Naive thymus-derived CD4-positive, alpha-beta T cell (primary cell): ENCODE measurements around the gene NEK9. TPM values are rescaled to one million over a fixed set of nuclear protein-coding genes. Genes with fewer than 3 reads are reported as not detected.

Experiments used
- ATAC-seq: fragments of 150-1000 bp; cut with Tn5 transposase; 2 replicates; pipeline ENCODE4 v1.10.0; 2021; ENCODE audit warnings: mild to moderate bottlenecking, moderate library complexity
- CTCF ChIA-PET: fragments of 350-600 bp; sonication (Branson Sonifier 250); formaldehyde crosslinking; loops from one replicate; lab custom pipeline; 2021; ENCODE audit warnings: antibody characterized with exemption; lab: Charles Lee
- POLR2A ChIA-PET: fragments of 350-600 bp; sonication (Branson Sonifier 250); formaldehyde crosslinking; loops from one replicate; lab custom pipeline; 2021; ENCODE audit warnings: antibody characterized with exemption, inconsistent platforms; lab: Charles Lee
- DNase-seq, 9 donors: peaks; one replicate each; pipeline versions ENCODE4 v3.0.0 to v3.0.0-alpha.2; 2020 to 2022; ENCODE audit warnings: mixed read lengths in 1 of 9
- H3K27ac ChIP-seq: one replicate; pipeline ENCODE4 v1.7.0; 2013; ENCODE audit warnings: mild to moderate bottlenecking, low read depth, low read length, moderate library complexity
- H3K27me3 ChIP-seq, 2 donors: one replicate each; pipeline ENCODE4 v1.7.0; 2013; ENCODE audit warnings: low read length in 2 of 2, mild to moderate bottlenecking in 2 of 2, moderate library complexity in 2 of 2; ENCODE audit not compliant: control insufficient read depth in 2 of 2, insufficient read depth in 2 of 2
- H3K36me3 ChIP-seq, 3 experiments: 1 replicate in 2 of 3; 2 replicates in 1 of 3; pipeline ENCODE4 v1.7.0; 2013; ENCODE audit warnings: low read length in 3 of 3, mild to moderate bottlenecking in 3 of 3, moderate library complexity in 1 of 3; ENCODE audit not compliant: insufficient read depth in 3 of 3, control insufficient read depth in 2 of 3
- H3K4me1 ChIP-seq, 2 donors: one replicate each; pipeline ENCODE4 v1.7.0; 2013; ENCODE audit warnings: low read length in 2 of 2, mild to moderate bottlenecking in 2 of 2, moderate library complexity in 1 of 2; ENCODE audit not compliant: control insufficient read depth in 2 of 2, insufficient read depth in 2 of 2
- H3K4me3 ChIP-seq: 2 replicates; pipeline ENCODE4 v1.7.0; 2013; ENCODE audit warnings: mild to moderate bottlenecking, low read length
- H3K9me3 ChIP-seq, 3 experiments: 1 replicate in 2 of 3; 2 replicates in 1 of 3; pipeline ENCODE4 v1.7.0; 2013; ENCODE audit warnings: low read length in 3 of 3; ENCODE audit not compliant: control insufficient read depth in 2 of 3
- H3K27ac Mint-ChIP-seq, 9 donors: one replicate each; pipeline ENCODE4 v1.8.0; 2020 to 2022; ENCODE audit warnings: mixed read lengths in 9 of 9, mild to moderate bottlenecking in 8 of 9, moderate library complexity in 5 of 9, inconsistent platforms in 2 of 9
- H3K27me3 Mint-ChIP-seq, 5 donors: one replicate each; pipeline ENCODE4 v1.8.0; 2021 to 2022; ENCODE audit warnings: mixed read lengths in 5 of 5, mild to moderate bottlenecking in 1 of 5
- H3K36me3 Mint-ChIP-seq, 5 donors: one replicate each; pipeline ENCODE4 v1.8.0; 2020 to 2022; ENCODE audit warnings: mixed read lengths in 5 of 5, mild to moderate bottlenecking in 3 of 5, inconsistent platforms in 1 of 5
- H3K4me1 Mint-ChIP-seq, 7 donors: one replicate each; pipeline ENCODE4 v1.8.0; 2020 to 2022; ENCODE audit warnings: mixed read lengths in 7 of 7, mild to moderate bottlenecking in 3 of 7, inconsistent platforms in 1 of 7
- H3K4me3 Mint-ChIP-seq, 10 donors: one replicate each; pipeline ENCODE4 v1.8.0; 2020 to 2022; ENCODE audit warnings: mild to moderate bottlenecking in 10 of 10, mixed read lengths in 10 of 10, moderate library complexity in 6 of 10, inconsistent platforms in 2 of 10
- H3K9me3 Mint-ChIP-seq, 11 donors: one replicate each; pipeline ENCODE4 v1.8.0; 2020 to 2022; ENCODE audit warnings: mixed read lengths in 11 of 11, mild to moderate bottlenecking in 4 of 11, inconsistent platforms in 1 of 11, moderate library complexity in 1 of 11
- intact Hi-C, 2 donors: fragments of 100-400 bp; cut with micrococcal nuclease; formaldehyde crosslinking; loops; one replicate each; pipeline ENCODE4 v1.15.1; 2023
- polyA plus RNA-seq, 2 donors: library from polyadenylated mRNA; unstranded; fragments of 300-500 nt; fragmentation: Illumina TruSeq; gene quantifications; one replicate each; pipeline ENCODE4 v1.2.3, GENCODE V29; 2021
- total RNA-seq, 6 experiments: library from RNA in 5 of 6; stranded (reverse) in 5 of 6; gene quantifications; 1 replicate in 5 of 6; 2 replicates in 1 of 6; pipeline ENCODE4 v1.2.3 and lab custom pipeline; 2021 to 2026

The NEK9 gene
- total and polyA plus RNA-seq, 7 experiments from 2014 or later, result 16.6 to 141 (median 83.4) TPM

- peak in 3 of 9 donors; percentile 22 to 54 (median 37) for DNase-seq
- peak overlapping the region; percentile 89 for H3K27ac ChIP-seq
- peak; percentile 44 for ATAC-seq
- H3K27me3 ChIP-seq, result no peaks in the 10 kb centered on the region
- Mint-ChIP-seq H3K9me3 (no peaks in the 10 kb centered on the region), H3K36me3 (peaks cover 0 to 17% (median 9%) of the 10 kb centered on the region in 5 donors), H3K27ac (peak overlapping the region; percentile 90 to 98 (median 97)), H3K27me3 (no peaks in the 10 kb centered on the region), H3K4me1 (peaks cover 36 to 52% (median 46%) of the 10 kb centered on the region in 7 donors), H3K4me3 (peak overlapping the region; percentile 87 to 97 (median 96))
- H3K9me3 ChIP-seq, result no peaks in the 10 kb centered on the region
- H3K4me1 ChIP-seq, result peaks cover 22 to 29% of the 10 kb centered on the region in 2 donors
- intact Hi-C loops, result loop anchor here (1.0 to 5.0 kb wide), 6 partner anchors 121 to 861 kb away; partner anchors contain the start of genes ERG28 (in 2 of the 2), TTLL5 (in 2 of the 2), EIF2B2 (in 1 of the 2) and IFT43 (in 1 of the 2)
- CTCF ChIA-PET, result interaction anchor here (0.6 to 2.5 kb wide), 2 partner anchors 37 to 169 kb away, joined by 3 to 8 read pairs; no protein-coding TSS in a partner anchor
- H3K4me3 ChIP-seq, result peak overlapping the region; percentile 87
- POLR2A ChIA-PET, result interaction anchor here (0.5 to 3.5 kb wide), 11 partner anchors 9 to 1274 kb away, joined by 3 to 27 read pairs (median 3); partner anchors contain the start of gene PTGR2
- H3K36me3 ChIP-seq, result no peaks in the 10 kb centered on the region
Observed at GRCh38 chr14:75126121-75126544, 715 bp downstream of the NEK9 start.

GRCh38 chr14:75125617-75126016 lies 1.2 kb downstream of the NEK9 start:
- Mint-ChIP-seq H3K9me3 (no peaks in the 10 kb centered on the region), H3K36me3 (peaks cover 0 to 17% (median 10%) of the 10 kb centered on the region in 5 donors), H3K27me3 (no peaks in the 10 kb centered on the region), H3K27ac (peak overlapping the region; percentile 90 to 98 (median 97)), H3K4me1 (peaks cover 36 to 54% (median 48%) of the 10 kb centered on the region in 7 donors), H3K4me3 (peak overlapping the region; percentile 87 to 97 (median 96))
- peak overlapping the region; percentile 87 for H3K4me3 ChIP-seq
- no peaks in the 10 kb centered on the region for H3K27me3 ChIP-seq
- H3K27ac ChIP-seq, result peak overlapping the region; percentile 89
- no peaks in the 10 kb centered on the region for H3K9me3 ChIP-seq
- no peak for ATAC-seq
- DNase-seq, result no peak
- intact Hi-C loops, result loop anchor here (1.0 to 5.0 kb wide), 6 partner anchors 122 to 862 kb away; partner anchors contain the start of genes ERG28 (in 2 of the 2), TTLL5 (in 2 of the 2), EIF2B2 (in 1 of the 2) and IFT43 (in 1 of the 2)
- POLR2A ChIA-PET, result interaction anchor here (0.6 to 3.5 kb wide), 6 partner anchors 8 to 537 kb away, joined by 3 to 27 read pairs (median 3); no protein-coding TSS in a partner anchor
- CTCF ChIA-PET, result interaction anchor here (0.6 to 2.5 kb wide), 4 partner anchors 37 to 245 kb away, joined by 3 to 8 read pairs (median 4); no protein-coding TSS in a partner anchor
- peaks cover 22 to 29% of the 10 kb centered on the region in 2 donors for H3K4me1 ChIP-seq
- H3K36me3 ChIP-seq, result peaks cover 0 to 2% (median 0%) of the 10 kb centered on the region in 3 experiments

DNA sequence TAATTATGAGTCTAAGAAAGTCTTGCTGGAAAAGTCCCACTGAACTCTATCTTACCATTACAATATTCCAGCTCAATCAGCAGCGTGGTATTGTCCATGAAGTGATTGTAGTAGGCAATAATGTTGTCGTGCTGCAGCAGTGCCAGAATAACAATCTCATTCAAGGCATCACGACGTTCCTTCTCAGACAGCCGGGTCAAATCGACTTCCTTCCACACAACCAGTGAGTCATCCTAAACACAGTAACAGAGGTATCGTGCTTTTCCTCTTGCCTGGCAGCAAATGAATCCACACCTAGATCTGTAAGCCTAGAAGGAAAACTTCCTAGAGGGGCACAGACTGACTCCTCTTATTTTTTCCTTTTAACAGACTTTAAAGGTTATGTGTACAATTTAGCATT lies 2.9 kb downstream of the NEK9 start:
- peak overlapping the region in 7 of 10 donors; percentile 0 to 75 (median 13) for H3K4me3 Mint-ChIP-seq
- H3K27me3 Mint-ChIP-seq, result no peaks in the 10 kb centered on the region
- H3K36me3 ChIP-seq, result peaks cover 4 to 16% (median 8%) of the 10 kb centered on the region in 3 experiments
- ATAC-seq (no peak), DNase-seq (peak in 1 of 9 donors; percentile 16)
- POLR2A ChIA-PET, result interaction anchor here (0.6 kb wide), 1 partner anchor 131 kb away, joined by 3 read pairs; no protein-coding TSS in a partner anchor
- H3K9me3 Mint-ChIP-seq, result no peaks in the 10 kb centered on the region
- peaks cover 36 to 56% (median 50%) of the 10 kb centered on the region in 7 donors for H3K4me1 Mint-ChIP-seq
- H3K4me3 ChIP-seq, result no peak overlapping the region
- no peaks in the 10 kb centered on the region for H3K9me3 ChIP-seq
- H3K27me3 ChIP-seq, result no peaks in the 10 kb centered on the region
- peak overlapping the region; percentile 18 for H3K27ac ChIP-seq
- CTCF ChIA-PET, result interaction anchor here (0.7 kb wide), 3 partner anchors 27 to 400 kb away, joined by 3 to 4 read pairs (median 3); no protein-coding TSS in a partner anchor
- H3K27ac Mint-ChIP-seq, result peak overlapping the region in 7 of 9 donors; percentile 9 to 95 (median 44)
- H3K4me1 ChIP-seq, result peaks cover 22 to 29% of the 10 kb centered on the region in 2 donors
- intact Hi-C loops, result no loop called here
- H3K36me3 Mint-ChIP-seq, result peaks cover 0 to 20% (median 10%) of the 10 kb centered on the region in 5 donors

DNA sequence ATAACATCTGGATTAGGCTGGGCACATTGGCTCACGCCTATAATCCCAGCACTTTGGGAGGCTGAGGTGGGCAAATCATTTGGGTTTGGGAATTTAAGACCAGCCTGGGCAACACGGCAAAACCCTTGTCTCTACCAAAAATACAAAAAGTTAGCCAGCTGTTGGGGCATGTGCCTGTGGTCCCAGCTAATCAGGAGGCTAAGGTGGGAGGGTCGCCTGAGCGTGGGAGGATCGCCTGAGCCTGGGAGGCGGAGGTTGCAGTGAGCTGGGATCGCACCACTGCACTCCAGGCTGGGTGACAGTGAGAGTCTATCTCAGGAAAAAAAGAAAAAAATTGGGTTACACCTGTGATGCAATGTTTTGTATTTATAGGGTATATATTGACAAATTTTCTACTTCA lies 5.3 kb downstream of the NEK9 start:
- Histone ChIP-seq H3K27me3 (no peaks in the 10 kb centered on the region), H3K27ac (no peak overlapping the region), H3K4me1 (peaks cover 22 to 26% of the 10 kb centered on the region in 2 donors), H3K36me3 (peaks cover 10 to 37% (median 18%) of the 10 kb centered on the region in 3 experiments), H3K9me3 (no peaks in the 10 kb centered on the region), H3K4me3 (no peak overlapping the region)
- DNase-seq (no peak), ATAC-seq (no peak)
- no peak overlapping the region for H3K4me3 Mint-ChIP-seq
- peaks cover 23 to 46% (median 35%) of the 10 kb centered on the region in 7 donors for H3K4me1 Mint-ChIP-seq
- POLR2A ChIA-PET, result no interaction called here
- CTCF ChIA-PET, result no interaction called here
- no peaks in the 10 kb centered on the region for H3K27me3 Mint-ChIP-seq
- intact Hi-C loops, result no loop called here
- H3K36me3 Mint-ChIP-seq, result peaks cover 5 to 35% (median 20%) of the 10 kb centered on the region in 5 donors
- H3K9me3 Mint-ChIP-seq, result no peaks in the 10 kb centered on the region
- H3K27ac Mint-ChIP-seq, result peak overlapping the region in 2 of 9 donors; percentile 13 to 71

DNA sequence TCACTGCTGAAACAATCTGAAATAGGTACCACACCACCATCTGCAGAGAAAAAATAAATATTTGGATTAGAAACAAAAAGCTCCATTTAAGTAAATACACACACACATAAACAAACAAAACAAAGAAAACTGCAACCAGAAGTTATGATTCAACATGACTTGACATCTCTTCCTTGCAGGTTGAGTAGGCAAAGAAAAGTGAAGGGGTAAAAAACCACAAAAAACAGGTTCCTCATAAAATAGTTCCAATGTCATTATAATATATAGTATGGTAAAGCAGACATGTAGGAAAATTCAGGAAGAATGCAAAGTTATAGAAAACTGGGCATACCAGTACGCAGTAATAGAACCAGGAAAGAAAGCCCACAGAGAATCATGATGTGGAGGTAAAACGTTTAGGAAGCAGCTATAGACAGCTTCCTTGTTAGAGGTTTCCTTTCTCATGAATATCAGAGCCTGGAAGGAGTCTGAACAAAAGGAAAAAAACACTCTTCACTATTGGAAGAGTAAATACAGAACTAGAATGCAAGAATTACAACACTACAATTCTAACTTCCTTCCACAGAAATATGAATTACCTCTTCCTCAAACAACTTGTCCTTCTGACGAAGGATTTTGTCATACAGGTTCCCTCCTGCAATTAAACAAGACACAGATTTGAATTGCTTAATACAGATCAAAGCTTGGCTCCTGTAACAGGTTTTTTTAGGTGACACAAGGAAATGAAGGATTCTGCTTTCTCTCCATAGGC lies 6.1 kb downstream of the NEK9 start:
- intact Hi-C loops, result no loop called here
- no peaks in the 10 kb centered on the region for H3K9me3 ChIP-seq
- Mint-ChIP-seq H3K27ac (no peak overlapping the region), H3K4me3 (no peak overlapping the region), H3K27me3 (no peaks in the 10 kb centered on the region), H3K36me3 (peaks cover 5 to 35% (median 18%) of the 10 kb centered on the region in 5 donors), H3K4me1 (peaks cover 16 to 39% (median 27%) of the 10 kb centered on the region in 7 donors), H3K9me3 (no peaks in the 10 kb centered on the region)
- CTCF ChIA-PET, result interaction anchor here (1.1 kb wide), 1 partner anchor 11 kb away, joined by 4 read pairs; no protein-coding TSS in a partner anchor
- peaks cover 15 to 20% of the 10 kb centered on the region in 2 donors for H3K4me1 ChIP-seq
- POLR2A ChIA-PET, result interaction anchor here (0.7 kb wide), 1 partner anchor 1333 kb away, joined by 3 read pairs; no protein-coding TSS in a partner anchor
- H3K4me3 ChIP-seq, result no peak overlapping the region
- DNase-seq, result no peak
- no peak overlapping the region for H3K27ac ChIP-seq
- ATAC-seq, result peak; percentile 38
- H3K27me3 ChIP-seq, result no peaks in the 10 kb centered on the region
- H3K36me3 ChIP-seq, result peaks cover 10 to 44% (median 18%) of the 10 kb centered on the region in 3 experiments

- H3K36me3 ChIP-seq, result peaks cover 10 to 52% (median 18%) of the 10 kb centered on the region in 3 experiments
- DNase-seq (no peak), ATAC-seq (no peak)
- peaks cover 5 to 29% (median 14%) of the 10 kb centered on the region in 7 donors for H3K4me1 Mint-ChIP-seq
- POLR2A ChIA-PET, result no interaction called here
- H3K4me3 ChIP-seq, result no peak overlapping the region
- H3K4me3 Mint-ChIP-seq, result no peak overlapping the region
- CTCF ChIA-PET, result interaction anchor here (0.6 to 2.1 kb wide), 2 partner anchors 31 to 534 kb away, joined by 3 to 6 read pairs; no protein-coding TSS in a partner anchor
- no peak overlapping the region for H3K27ac Mint-ChIP-seq
- intact Hi-C loops, result no loop called here
- H3K27me3 ChIP-seq, result no peaks in the 10 kb centered on the region
- peaks cover 5 to 6% of the 10 kb centered on the region in 2 donors for H3K4me1 ChIP-seq
- no peaks in the 10 kb centered on the region for H3K27me3 Mint-ChIP-seq
- no peaks in the 10 kb centered on the region for H3K9me3 ChIP-seq
- peaks cover 9 to 44% (median 19%) of the 10 kb centered on the region in 5 donors for H3K36me3 Mint-ChIP-seq
- no peaks in the 10 kb centered on the region for H3K9me3 Mint-ChIP-seq
- no peak overlapping the region for H3K27ac ChIP-seq
Observed at GRCh38 chr14:75119056-75119455, 7.8 kb downstream of the NEK9 start.
